Ectodermal cell (in vitro differentiated cells): ENCODE results near the gene ITFG1.
"Not testable (repeated sequence)": the region's sequence is repeated elsewhere in the genome, so short reads cannot be mapped to it uniquely, and the experiment has no call there.

Experiments
- H3K27ac ChIP-seq: 2 replicates; pipeline ENCODE4 v1.7.0; 2013; ENCODE audit warnings: mild to moderate bottlenecking, low read depth, low read length; ENCODE audit not compliant: insufficient read depth, poor library complexity, severe bottlenecking
- H3K27me3 ChIP-seq: 2 replicates; pipeline ENCODE4 v1.7.0; 2013; ENCODE audit warnings: mild to moderate bottlenecking, low read length; ENCODE audit not compliant: insufficient read depth, control insufficient read depth, poor library complexity, severe bottlenecking
- H3K36me3 ChIP-seq: one replicate; pipeline ENCODE4 v1.7.0; 2013; ENCODE audit warnings: low read length; ENCODE audit not compliant: control insufficient read depth, insufficient read depth
- H3K4me1 ChIP-seq: one replicate; pipeline ENCODE4 v1.7.0; 2013; ENCODE audit warnings: low read length; ENCODE audit not compliant: control insufficient read depth, insufficient read depth
- H3K4me3 ChIP-seq: 2 replicates; pipeline ENCODE4 v1.7.0; 2013; ENCODE audit warnings: low read depth, low read length, control low read depth; ENCODE audit not compliant: insufficient read depth
- H3K9me3 ChIP-seq: 2 replicates; pipeline ENCODE4 v1.7.0; 2013; ENCODE audit warnings: mild to moderate bottlenecking, low read length, moderate library complexity; ENCODE audit not compliant: control insufficient read depth
- WGBS, 2 experiments: methylation state at CpG; one replicate each; pipeline ENCODE4 v1.1.7; 2013; ENCODE audit warnings: missing lambda C conversion rate in 2 of 2; 5-methylcytosine and 5-hydroxymethylcytosine counted together

The ITFG1 gene

GRCh38 chr16:47213761-47214440, 247.0 kb downstream of the ITFG1 start:
- H3K27ac ChIP-seq = no peak overlapping the region
- H3K27me3 ChIP-seq = no peaks in the 10 kb centered on the region
- H3K36me3 ChIP-seq = no peaks in the 10 kb centered on the region
- no peaks in the 10 kb centered on the region for H3K4me1 ChIP-seq
- no CpG with 5 or more reads among the region's 2 CpGs for whole genome bisulfite sequencing, 2 experiments
- no peak overlapping the region for H3K4me3 ChIP-seq
- no peaks in the 10 kb centered on the region for H3K9me3 ChIP-seq

- WGBS, 2 experiments = 98 to 100% methylated on average over 4 of the region's 4 CpGs
- H3K4me1 ChIP-seq = no peaks in the 10 kb centered on the region
- H3K36me3 ChIP-seq = no peaks in the 10 kb centered on the region
- no peak overlapping the region for H3K4me3 ChIP-seq
- H3K27me3 ChIP-seq = no peaks in the 10 kb centered on the region
- H3K27ac ChIP-seq = no peak overlapping the region
- H3K9me3 ChIP-seq = no peaks in the 10 kb centered on the region
Measured at GRCh38 chr16:47211218-47211617, 249.6 kb downstream of the ITFG1 start.

- H3K4me3 ChIP-seq = no peak overlapping the region
- no peaks in the 10 kb centered on the region for H3K4me1 ChIP-seq
- no peaks in the 10 kb centered on the region for H3K27me3 ChIP-seq
- H3K27ac ChIP-seq = no peak overlapping the region
- H3K36me3 ChIP-seq = no peaks in the 10 kb centered on the region
- H3K9me3 ChIP-seq = no peaks in the 10 kb centered on the region
- 90 to 92% methylated on average over 4 of the region's 4 CpGs for WGBS, 2 experiments
Measured at GRCh38 chr16:47204736-47205504, 255.9 kb downstream of the ITFG1 start.

- not testable (repeated sequence) for H3K9me3 ChIP-seq, H3K4me3 ChIP-seq, H3K36me3 ChIP-seq, H3K27ac ChIP-seq, H3K27me3 ChIP-seq, H3K4me1 ChIP-seq
- WGBS, 2 experiments = 86 to 87% methylated on average over 4 of the region's 4 CpGs
Measured at GRCh38 chr16:47203433-47203832, 257.4 kb downstream of the ITFG1 start.

- Histone ChIP-seq H3K4me1 (no peaks in the 10 kb centered on the region), H3K4me3 (no peak overlapping the region), H3K9me3 (no peaks in the 10 kb centered on the region), H3K36me3 (no peaks in the 10 kb centered on the region), H3K27me3 (no peaks in the 10 kb centered on the region), H3K27ac (no peak overlapping the region)
- WGBS, 2 experiments = 85 to 97% methylated on average over 2 of the region's 2 CpGs
Measured at GRCh38 chr16:47198180-47198575, 262.7 kb downstream of the ITFG1 start.

- 93 to 96% methylated on average over 5 to 6 of the region's 6 CpGs for WGBS, 2 experiments
- no peaks in the 10 kb centered on the region for H3K36me3 ChIP-seq
- no peak overlapping the region for H3K27ac ChIP-seq
- H3K4me3 ChIP-seq = no peak overlapping the region
- H3K4me1 ChIP-seq = no peaks in the 10 kb centered on the region
- H3K27me3 ChIP-seq = no peaks in the 10 kb centered on the region
- no peaks in the 10 kb centered on the region for H3K9me3 ChIP-seq
Measured at GRCh38 chr16:47197536-47198179, 263.2 kb downstream of the ITFG1 start.

- Histone ChIP-seq H3K27me3 (no peaks in the 10 kb centered on the region), H3K9me3 (no peaks in the 10 kb centered on the region), H3K4me3 (no peak overlapping the region), H3K4me1 (no peaks in the 10 kb centered on the region), H3K27ac (no peak overlapping the region), H3K36me3 (no peaks in the 10 kb centered on the region)
- 76 to 78% methylated on average over 5 of the region's 5 CpGs for WGBS, 2 experiments
Measured at GRCh38 chr16:47196457-47196856, 264.4 kb downstream of the ITFG1 start.

GRCh38 chr16:47182318-47182717, 278.5 kb downstream of the ITFG1 start:
- Histone ChIP-seq H3K36me3 (no peaks in the 10 kb centered on the region), H3K27me3 (no peaks in the 10 kb centered on the region), H3K9me3 (no peaks in the 10 kb centered on the region), H3K27ac (no peak overlapping the region), H3K4me1 (no peaks in the 10 kb centered on the region), H3K4me3 (no peak overlapping the region)
- WGBS, 2 experiments = 100% methylated on average over 1 to 2 of the region's 3 CpGs

- H3K4me1 ChIP-seq, H3K27me3 ChIP-seq, H3K27ac ChIP-seq, H3K4me3 ChIP-seq, H3K36me3 ChIP-seq, H3K9me3 ChIP-seq: not testable (repeated sequence)
- WGBS, 2 experiments = 93 to 95% methylated on average over 15 to 28 of the region's 31 CpGs
Measured at GRCh38 chr16:47181066-47181465, 279.8 kb downstream of the ITFG1 start.

GRCh38 chr16:47180073-47180472, 280.8 kb downstream of the ITFG1 start:
- Histone ChIP-seq H3K27me3 (no peaks in the 10 kb centered on the region), H3K27ac (no peak overlapping the region), H3K36me3 (no peaks in the 10 kb centered on the region), H3K4me1 (no peaks in the 10 kb centered on the region), H3K9me3 (no peaks in the 10 kb centered on the region), H3K4me3 (no peak overlapping the region)
- 92 to 96% methylated on average over 8 of the region's 8 CpGs for WGBS, 2 experiments
